SU-DHL-6 (cell line): Measurements from ENCODE around the gene NHSL2.

Source experiments
- H2AFZ ChIP-seq: fragments of 200-600 bp; sonication (generic); 2 replicates; pipeline ENCODE4 v1.6.1; 2014; ENCODE audit warnings: low read depth, mild to moderate bottlenecking, moderate library complexity, mixed read lengths, antibody characterized with exemption, low read length; ENCODE audit not compliant: severe bottlenecking
- H3F3A ChIP-seq: fragments of 200-600 bp; shearing (Covaris generic); 2 replicates; pipeline ENCODE4 v1.6.0; 2016; ENCODE audit warnings: antibody characterized with exemption, mild to moderate bottlenecking; ENCODE audit not compliant: insufficient read depth
- H3K27ac ChIP-seq: fragments of 200-600 bp; sonication (generic); 2 replicates; pipeline ENCODE4 v1.5.1; 2016; ENCODE audit warnings: low read depth, mild to moderate bottlenecking, low read length, moderate library complexity, mixed read lengths
- H3K27me3 ChIP-seq: fragments of 200-600 bp; sonication (generic), shearing (Covaris generic); 2 replicates; pipeline ENCODE4 v1.6.0; 2014; ENCODE audit warnings: mild to moderate bottlenecking, low read length
- H3K36me3 ChIP-seq: fragments of 200-600 bp; sonication (generic); 2 replicates; pipeline ENCODE4 v1.6.1; 2014; ENCODE audit warnings: mild to moderate bottlenecking, low read length, mixed read lengths
- H3K4me2 ChIP-seq: fragments of 300-600, 200-600 bp; shearing (Covaris generic), sonication (generic); 2 replicates; pipeline ENCODE4 v1.6.0; 2014; ENCODE audit warnings: low read length, low read depth, mild to moderate bottlenecking; ENCODE audit not compliant: poor library complexity, severe bottlenecking
- H3K4me3 ChIP-seq: fragments of 200-600 bp; sonication (generic); 2 replicates; pipeline ENCODE4 v1.5.1; 2014; ENCODE audit warnings: antibody characterized with exemption, low read length, mild to moderate bottlenecking, mixed read lengths; ENCODE audit not compliant: insufficient read depth, poor library complexity, severe bottlenecking
- H3K79me2 ChIP-seq: fragments of 200-600 bp; sonication (generic); 2 replicates; pipeline ENCODE4 v1.6.1; 2014; ENCODE audit warnings: mild to moderate bottlenecking, low read length, moderate library complexity; ENCODE audit not compliant: insufficient read depth
- H3K9ac ChIP-seq: fragments of 200-600 bp; sonication (generic); 2 replicates; pipeline ENCODE4 v1.7.0; 2014; ENCODE audit warnings: mild to moderate bottlenecking, low read length
- H3K9me2 ChIP-seq: fragments of 200-600 bp; sonication (generic); replicated peaks from 2 replicates; pipeline ENCODE4 v1.6.1; 2014; ENCODE audit warnings: low read length; ENCODE audit not compliant: insufficient read depth
- H3K9me3 ChIP-seq: fragments of 200-600 bp; sonication (generic); 2 replicates; pipeline ENCODE4 v1.6.1; 2014; ENCODE audit warnings: low read length, mixed read lengths; ENCODE audit not compliant: insufficient read depth
- H4K20me1 ChIP-seq: fragments of 200-600 bp; sonication (generic); 2 replicates; pipeline ENCODE4 v1.6.1; 2014; ENCODE audit warnings: low read depth, mild to moderate bottlenecking, antibody characterized with exemption, low read length, moderate library complexity, mixed read lengths
- EZH2phosphoT487 ChIP-seq: fragments of 200-600 bp; sonication (generic), shearing (Covaris generic); conservative IDR thresholded peaks from 2 replicates; pipeline ENCODE4 v1.6.1; 2018; ENCODE audit warnings: mild to moderate bottlenecking, antibody characterized with exemption, low read length, moderate library complexity, mixed read lengths
- TF ChIP-seq, protein P1 (sequence below): fragments of 200-600 bp; sonication (generic); IDR thresholded peaks from one replicate; pipeline ENCODE4 v1.5.1; 2017; ENCODE audit warnings: antibody characterized with exemption, mild to moderate bottlenecking, low read length, moderate library complexity; ENCODE audit not compliant: insufficient read depth, poor library complexity, severe bottlenecking

Gene NHSL2

DNA sequence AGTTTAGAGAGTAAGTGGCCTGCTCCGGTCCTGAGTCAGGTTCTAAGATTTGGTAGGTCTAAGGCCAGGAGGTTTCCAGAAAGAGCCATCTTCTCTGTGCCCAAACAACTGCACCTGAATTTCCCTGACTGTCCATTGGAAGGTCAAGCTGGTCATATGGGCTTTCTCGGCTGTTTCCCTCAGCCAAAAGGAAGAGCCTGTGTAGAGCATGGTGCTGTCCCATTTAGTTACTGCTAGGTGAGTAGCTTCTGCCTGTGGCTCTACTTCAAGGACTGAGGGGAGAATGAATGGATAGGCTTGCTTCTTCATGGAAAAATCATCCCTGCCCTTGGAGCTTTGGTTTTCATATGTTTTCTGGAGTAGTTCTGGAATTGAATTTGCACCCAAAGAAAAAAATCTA is 33.7 kb downstream of the NHSL2 start:
- TF ChIP-seq EZH2phosphoT487: no peak
- TF ChIP-seq, protein P1, sequence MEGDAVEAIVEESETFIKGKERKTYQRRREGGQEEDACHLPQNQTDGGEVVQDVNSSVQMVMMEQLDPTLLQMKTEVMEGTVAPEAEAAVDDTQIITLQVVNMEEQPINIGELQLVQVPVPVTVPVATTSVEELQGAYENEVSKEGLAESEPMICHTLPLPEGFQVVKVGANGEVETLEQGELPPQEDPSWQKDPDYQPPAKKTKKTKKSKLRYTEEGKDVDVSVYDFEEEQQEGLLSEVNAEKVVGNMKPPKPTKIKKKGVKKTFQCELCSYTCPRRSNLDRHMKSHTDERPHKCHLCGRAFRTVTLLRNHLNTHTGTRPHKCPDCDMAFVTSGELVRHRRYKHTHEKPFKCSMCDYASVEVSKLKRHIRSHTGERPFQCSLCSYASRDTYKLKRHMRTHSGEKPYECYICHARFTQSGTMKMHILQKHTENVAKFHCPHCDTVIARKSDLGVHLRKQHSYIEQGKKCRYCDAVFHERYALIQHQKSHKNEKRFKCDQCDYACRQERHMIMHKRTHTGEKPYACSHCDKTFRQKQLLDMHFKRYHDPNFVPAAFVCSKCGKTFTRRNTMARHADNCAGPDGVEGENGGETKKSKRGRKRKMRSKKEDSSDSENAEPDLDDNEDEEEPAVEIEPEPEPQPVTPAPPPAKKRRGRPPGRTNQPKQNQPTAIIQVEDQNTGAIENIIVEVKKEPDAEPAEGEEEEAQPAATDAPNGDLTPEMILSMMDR: no peak
- Histone ChIP-seq H3K36me3 (no peaks in the 10 kb centered on the region), H2AFZ (no peak overlapping the region), H3K9ac (no peak overlapping the region), H3K4me2 (no peak overlapping the region), H4K20me1 (no peaks in the 10 kb centered on the region), H3K79me2 (no peaks in the 10 kb centered on the region), H3K27ac (no peak overlapping the region), H3K27me3 (no peaks in the 10 kb centered on the region), H3K4me3 (no peak overlapping the region), H3F3A (no peaks in the 10 kb centered on the region), H3K9me3 (no peaks in the 10 kb centered on the region), H3K9me2 (no peaks in the 10 kb centered on the region)

DNA sequence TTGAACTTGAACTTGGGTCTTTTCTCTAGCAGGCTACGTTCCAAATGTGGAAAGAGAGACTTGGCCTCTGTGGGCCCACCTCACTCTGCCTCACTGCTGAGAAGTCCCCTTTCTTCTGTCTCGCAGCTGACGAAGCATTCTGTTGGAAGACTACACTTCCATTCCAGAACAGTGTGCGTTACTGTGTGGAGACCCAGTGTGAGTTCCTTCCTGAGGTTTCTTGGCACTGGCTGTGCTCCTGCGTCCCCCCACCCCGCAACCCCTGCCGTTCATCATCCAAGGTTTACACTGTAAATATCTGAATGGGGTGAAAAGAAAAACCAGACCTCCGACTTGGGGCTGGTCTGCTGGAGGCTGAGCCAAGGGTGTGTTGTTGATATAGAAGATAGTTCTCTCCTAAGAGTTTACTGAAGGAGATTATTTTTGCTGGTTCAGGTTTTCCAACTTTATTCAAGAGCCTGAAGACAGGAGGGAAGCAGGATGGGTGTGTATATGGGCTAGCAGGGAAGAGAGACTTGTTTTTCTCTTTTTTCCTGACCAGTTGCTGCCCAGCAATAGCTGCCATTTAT is 34.7 kb downstream of the NHSL2 start:
- H2AFZ ChIP-seq: no peak overlapping the region
- H3K9ac ChIP-seq: no peak overlapping the region
- H3K27me3 ChIP-seq: no peaks in the 10 kb centered on the region
- H3K36me3 ChIP-seq: no peaks in the 10 kb centered on the region
- no peaks in the 10 kb centered on the region for H3K9me2 ChIP-seq
- no peaks in the 10 kb centered on the region for H3K9me3 ChIP-seq
- no peak for TF ChIP-seq EZH2phosphoT487
- TF ChIP-seq, protein P1: no peak
- H3K4me2 ChIP-seq: no peak overlapping the region
- H3K27ac ChIP-seq: no peak overlapping the region
- no peak overlapping the region for H3K4me3 ChIP-seq
- no peaks in the 10 kb centered on the region for H4K20me1 ChIP-seq
- H3F3A ChIP-seq: no peaks in the 10 kb centered on the region
- no peaks in the 10 kb centered on the region for H3K79me2 ChIP-seq

DNA sequence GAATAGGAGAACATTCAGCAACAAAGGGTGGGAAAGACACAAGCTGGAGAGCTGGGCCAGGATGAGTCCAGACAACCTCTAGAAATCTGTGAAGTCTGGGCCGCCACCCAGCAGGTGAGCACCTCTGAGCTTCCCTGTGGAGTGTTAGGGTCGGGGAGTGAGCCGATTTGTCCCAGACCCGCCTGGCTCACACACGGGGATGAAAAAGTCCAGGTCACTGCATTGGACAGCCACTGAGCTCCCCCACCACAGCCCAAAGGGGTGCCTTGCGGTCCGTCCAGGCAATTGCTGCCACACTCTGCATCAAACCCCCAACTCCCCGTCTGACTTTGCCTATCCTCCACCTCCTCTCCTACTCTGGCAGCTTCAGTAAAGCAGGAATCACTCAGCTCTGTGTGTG is 38.7 kb downstream of the NHSL2 start:
- no peaks in the 10 kb centered on the region for H3K79me2 ChIP-seq
- no peaks in the 10 kb centered on the region for H3K9me3 ChIP-seq
- no peak overlapping the region for H2AFZ ChIP-seq
- no peaks in the 10 kb centered on the region for H3F3A ChIP-seq
- TF ChIP-seq, protein P1: no peak
- TF ChIP-seq EZH2phosphoT487: no peak
- no peaks in the 10 kb centered on the region for H4K20me1 ChIP-seq
- no peaks in the 10 kb centered on the region for H3K9me2 ChIP-seq
- H3K36me3 ChIP-seq: no peaks in the 10 kb centered on the region
- no peak overlapping the region for H3K4me2 ChIP-seq
- H3K4me3 ChIP-seq: no peak overlapping the region
- no peaks in the 10 kb centered on the region for H3K27me3 ChIP-seq
- no peak overlapping the region for H3K9ac ChIP-seq
- no peak overlapping the region for H3K27ac ChIP-seq
